IPS-15b (cell line): ENCODE results near the gene CHCHD6.

Source experiments
- H3K27me3 ChIP-seq: one replicate; pipeline ENCODE4 v1.6.1; 2013; ENCODE audit warnings: low read length; ENCODE audit not compliant: control insufficient read depth, insufficient read depth
- H3K36me3 ChIP-seq: one replicate; pipeline ENCODE4 v1.6.1; 2013; ENCODE audit warnings: low read length; ENCODE audit not compliant: control insufficient read depth, insufficient read depth
- H3K4me1 ChIP-seq: one replicate; pipeline ENCODE4 v1.6.1; 2013; ENCODE audit warnings: mild to moderate bottlenecking, low read length; ENCODE audit not compliant: control insufficient read depth, insufficient read depth
- H3K4me3 ChIP-seq: one replicate; pipeline ENCODE4 v1.5.1; 2013; ENCODE audit warnings: low read depth, low read length
- H3K9ac ChIP-seq: one replicate; pipeline ENCODE4 v1.6.1; 2013; ENCODE audit warnings: low read depth, mild to moderate bottlenecking, low read length
- H3K9me3 ChIP-seq: one replicate; pipeline ENCODE4 v1.6.1; 2013; ENCODE audit warnings: mild to moderate bottlenecking, low read length; ENCODE audit not compliant: control insufficient read depth, insufficient read depth

The CHCHD6 gene, protein sequence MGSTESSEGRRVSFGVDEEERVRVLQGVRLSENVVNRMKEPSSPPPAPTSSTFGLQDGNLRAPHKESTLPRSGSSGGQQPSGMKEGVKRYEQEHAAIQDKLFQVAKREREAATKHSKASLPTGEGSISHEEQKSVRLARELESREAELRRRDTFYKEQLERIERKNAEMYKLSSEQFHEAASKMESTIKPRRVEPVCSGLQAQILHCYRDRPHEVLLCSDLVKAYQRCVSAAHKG

DNA sequence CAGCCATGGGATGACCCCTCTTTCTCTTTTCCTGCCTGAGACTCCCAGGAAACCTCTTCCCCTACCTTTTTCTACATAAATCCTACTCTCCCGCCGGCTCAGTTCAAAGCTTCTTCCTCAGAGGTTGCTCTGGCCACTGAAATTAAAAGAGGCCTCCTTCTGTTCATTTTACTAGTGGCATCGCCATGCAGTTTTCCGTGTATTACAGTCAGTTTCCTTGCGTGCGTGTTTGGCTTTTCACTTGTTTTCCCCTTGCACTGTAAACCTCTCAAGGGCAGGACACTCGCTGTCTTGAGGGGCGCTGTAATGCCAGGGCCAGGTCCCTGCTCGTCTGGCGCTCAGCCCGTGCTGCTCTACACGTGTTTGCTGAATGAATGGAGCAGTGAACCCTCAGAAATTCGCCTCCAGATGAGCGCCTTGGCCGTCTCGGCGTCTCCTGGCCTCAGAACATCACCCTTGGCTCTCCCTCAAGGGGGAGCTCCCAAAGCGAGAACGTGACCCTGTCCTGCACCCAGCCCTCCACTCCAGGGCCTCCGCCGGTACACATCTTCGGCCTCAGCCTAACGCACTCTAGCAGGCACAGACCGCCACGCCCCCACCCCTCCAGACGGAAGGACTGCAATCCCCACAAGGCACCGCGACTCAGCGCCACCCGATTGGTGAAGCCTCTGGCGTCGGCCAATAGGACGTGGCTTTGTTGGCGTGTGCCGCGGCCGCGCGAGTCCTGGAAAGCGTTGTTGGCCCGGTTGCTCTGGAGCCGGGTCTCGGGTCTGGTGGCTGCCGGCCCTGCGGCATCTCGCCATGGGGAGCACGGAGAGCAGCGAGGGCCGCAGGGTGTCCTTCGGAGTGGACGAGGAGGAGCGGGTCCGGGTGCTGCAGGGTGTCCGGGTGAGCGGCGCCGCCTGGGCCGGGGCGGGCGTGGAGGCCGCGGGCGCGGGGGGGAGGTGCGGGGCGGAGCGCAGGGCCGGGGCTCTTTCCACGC is at the start of gene CHCHD6:
Gene CHCHD6 (plus strand): TSS at position 729 of the 982 bp plus-strand sequence. CDS start 73 bp downstream, at position 802.
- peaks cover 28% of the 10 kb centered on the region for H3K27me3 ChIP-seq
- H3K4me1 ChIP-seq: no peaks in the 10 kb centered on the region
- no peaks in the 10 kb centered on the region for H3K36me3 ChIP-seq
- peak within 1 kb of the TSS; percentile 72 for H3K4me3 ChIP-seq
- H3K9ac ChIP-seq: peak within 1 kb of the TSS; percentile 61
- no peaks in the 10 kb centered on the region for H3K9me3 ChIP-seq

DNA sequence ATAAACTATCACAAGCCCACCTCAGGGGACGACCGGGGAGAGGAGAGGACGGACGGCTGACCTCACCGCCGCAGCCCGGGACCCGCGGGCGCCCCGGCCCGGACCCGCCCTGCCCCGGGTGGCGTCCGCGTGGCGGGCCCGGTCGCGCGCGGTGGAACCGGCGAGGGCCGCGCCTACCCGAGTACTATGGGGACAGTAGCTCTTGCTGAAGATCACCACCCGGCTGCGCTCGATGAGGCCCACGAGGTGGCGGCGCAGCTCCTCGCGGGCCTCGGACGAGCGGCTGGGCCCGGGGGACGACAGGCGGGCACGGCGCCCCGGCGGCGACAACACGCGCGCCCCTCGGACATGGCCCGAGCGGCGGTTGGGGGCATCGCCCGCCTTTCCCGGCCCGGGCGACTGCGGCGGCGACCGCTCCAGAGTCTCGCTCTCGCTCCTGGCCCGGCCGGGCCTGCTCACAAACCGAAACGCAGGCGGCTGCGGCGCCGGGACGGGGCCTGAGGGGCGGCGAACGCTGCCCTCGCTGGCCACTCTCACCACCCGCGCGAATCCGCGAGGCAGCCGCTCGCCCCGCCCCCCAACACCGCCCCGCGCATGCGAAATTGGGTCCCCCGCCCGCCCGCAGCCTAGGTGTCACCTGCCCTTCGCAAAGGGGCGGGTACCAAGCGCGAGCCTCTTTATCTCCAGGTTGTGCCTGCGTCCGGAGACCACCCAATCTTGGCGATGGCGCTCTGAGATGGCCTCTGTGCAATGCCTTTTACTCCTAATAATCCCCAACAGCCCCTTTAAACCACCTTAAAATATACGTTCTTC is 49.3 kb upstream of the CHCHD6 start, which contains the start of gene TXNRD3:
Gene TXNRD3 (minus strand): TSS at position 554 of the 813 bp plus-strand sequence.
- Histone ChIP-seq H3K9ac (no peak within 1 kb of the TSS), H3K4me3 (peak within 1 kb of the TSS; percentile 45), H3K27me3 (peaks cover 38% of the 10 kb centered on the region), H3K9me3 (no peaks in the 10 kb centered on the region), H3K36me3 (no peaks in the 10 kb centered on the region), H3K4me1 (no peaks in the 10 kb centered on the region)

DNA sequence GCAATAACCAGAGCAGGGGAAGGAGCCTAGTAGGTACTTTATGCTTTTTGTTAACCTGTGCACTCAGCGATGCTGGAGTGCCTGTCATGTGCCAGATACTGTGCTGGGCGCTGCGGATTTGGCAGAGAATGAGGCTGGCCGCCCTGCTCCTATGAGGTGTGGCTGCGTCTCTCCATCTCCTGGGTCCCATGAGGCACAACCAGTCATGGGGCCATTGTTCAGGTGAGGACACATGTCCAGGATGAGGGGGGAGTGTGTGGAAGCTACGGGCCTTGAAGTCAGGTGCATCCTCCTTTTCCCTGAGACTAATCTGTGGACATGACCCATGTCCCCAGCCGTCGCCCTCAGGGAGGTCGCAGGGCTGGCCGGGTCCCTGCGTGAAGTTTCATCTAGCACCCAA is 48.2 kb upstream of the CHCHD6 start:
- H3K4me3 ChIP-seq: no peak overlapping the region
- H3K4me1 ChIP-seq: no peaks in the 10 kb centered on the region
- no peaks in the 10 kb centered on the region for H3K36me3 ChIP-seq
- H3K9ac ChIP-seq: no peak overlapping the region
- peaks cover 38% of the 10 kb centered on the region for H3K27me3 ChIP-seq
- H3K9me3 ChIP-seq: no peaks in the 10 kb centered on the region

DNA sequence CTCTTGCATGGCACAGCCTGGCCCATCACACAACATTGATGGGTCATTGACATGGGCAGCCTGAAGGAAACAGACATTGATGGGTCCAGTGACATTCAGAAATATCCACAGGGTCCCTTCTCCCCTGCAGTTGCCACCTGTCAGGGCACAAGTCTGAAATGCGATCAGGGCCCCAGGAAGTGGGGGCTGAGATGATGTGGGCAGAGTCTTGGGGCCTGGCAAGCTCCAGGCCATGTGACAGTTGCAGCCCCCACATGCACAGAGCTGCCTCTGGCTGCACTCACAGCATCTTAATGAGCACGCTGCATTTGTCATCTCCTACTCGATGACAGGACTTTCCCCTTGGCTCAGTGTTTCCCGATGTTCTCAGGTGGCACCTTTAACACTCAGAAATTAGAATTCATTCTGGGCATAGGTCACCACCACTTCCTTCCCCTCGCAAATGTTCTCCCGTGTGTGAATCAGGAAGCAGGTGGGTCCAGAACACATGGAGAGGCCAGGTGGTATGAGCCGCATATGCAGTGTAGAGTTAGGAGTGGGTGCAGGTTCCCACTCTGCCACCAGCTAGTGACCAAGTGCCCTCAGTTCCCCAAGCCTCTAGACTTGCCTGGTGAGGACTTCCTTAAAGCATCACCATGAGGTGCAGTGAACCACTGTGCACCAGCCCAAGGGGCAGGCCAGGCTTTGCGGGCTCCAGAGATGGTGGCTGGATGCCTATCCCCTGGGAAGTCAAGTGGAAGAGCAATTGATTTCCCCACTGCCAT is 47.5 kb upstream of the CHCHD6 start:
- H3K36me3 ChIP-seq: no peaks in the 10 kb centered on the region
- H3K27me3 ChIP-seq: peaks cover 38% of the 10 kb centered on the region
- H3K9ac ChIP-seq: no peak overlapping the region
- no peaks in the 10 kb centered on the region for H3K4me1 ChIP-seq
- H3K9me3 ChIP-seq: no peaks in the 10 kb centered on the region
- H3K4me3 ChIP-seq: no peak overlapping the region

DNA sequence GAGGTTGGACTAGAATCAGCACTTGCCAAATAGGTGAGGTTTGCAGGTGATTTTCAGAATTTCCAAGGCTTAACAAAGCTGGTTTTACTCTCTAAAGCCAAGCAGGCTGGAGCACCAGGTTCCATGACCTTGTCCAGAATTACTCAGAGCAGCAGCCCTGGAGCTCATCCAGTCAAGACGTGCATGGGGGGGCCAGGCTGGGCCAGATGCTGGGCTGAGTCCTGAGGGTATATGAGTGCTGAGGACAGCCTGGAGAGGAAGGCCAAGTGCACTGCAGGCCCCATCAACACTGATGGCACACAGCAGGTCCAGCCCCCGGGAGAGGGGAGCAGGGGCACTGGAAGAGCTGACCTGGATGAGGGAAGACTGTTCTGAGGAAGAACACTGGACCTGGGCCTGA is 46.1 kb upstream of the CHCHD6 start:
- H3K9ac ChIP-seq: no peak overlapping the region
- peaks cover 32% of the 10 kb centered on the region for H3K27me3 ChIP-seq
- no peaks in the 10 kb centered on the region for H3K9me3 ChIP-seq
- no peak overlapping the region for H3K4me3 ChIP-seq
- H3K4me1 ChIP-seq: no peaks in the 10 kb centered on the region
- H3K36me3 ChIP-seq: no peaks in the 10 kb centered on the region

DNA sequence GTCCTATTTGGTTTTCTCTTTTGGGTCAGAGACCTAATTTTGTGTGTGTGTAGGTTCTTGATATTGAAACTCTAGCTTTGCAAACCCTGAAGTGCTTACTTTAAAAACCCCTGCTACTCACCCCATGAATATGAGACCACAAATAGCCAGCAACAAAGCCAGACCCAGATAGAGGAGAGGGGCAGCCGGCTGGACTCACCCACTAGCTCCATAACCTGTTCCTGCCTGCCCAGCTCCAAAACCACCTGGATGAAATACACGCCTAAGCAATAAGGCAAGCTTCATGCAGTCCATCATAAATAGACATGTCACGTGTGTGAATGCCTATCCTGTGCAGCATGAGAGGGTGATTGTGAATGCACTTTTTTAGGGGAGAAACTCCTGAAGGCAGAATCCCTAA is 45.5 kb upstream of the CHCHD6 start:
- H3K4me3 ChIP-seq: no peak overlapping the region
- H3K9ac ChIP-seq: no peak overlapping the region
- peaks cover 25% of the 10 kb centered on the region for H3K27me3 ChIP-seq
- H3K36me3 ChIP-seq: no peaks in the 10 kb centered on the region
- H3K9me3 ChIP-seq: no peaks in the 10 kb centered on the region
- H3K4me1 ChIP-seq: no peaks in the 10 kb centered on the region

DNA sequence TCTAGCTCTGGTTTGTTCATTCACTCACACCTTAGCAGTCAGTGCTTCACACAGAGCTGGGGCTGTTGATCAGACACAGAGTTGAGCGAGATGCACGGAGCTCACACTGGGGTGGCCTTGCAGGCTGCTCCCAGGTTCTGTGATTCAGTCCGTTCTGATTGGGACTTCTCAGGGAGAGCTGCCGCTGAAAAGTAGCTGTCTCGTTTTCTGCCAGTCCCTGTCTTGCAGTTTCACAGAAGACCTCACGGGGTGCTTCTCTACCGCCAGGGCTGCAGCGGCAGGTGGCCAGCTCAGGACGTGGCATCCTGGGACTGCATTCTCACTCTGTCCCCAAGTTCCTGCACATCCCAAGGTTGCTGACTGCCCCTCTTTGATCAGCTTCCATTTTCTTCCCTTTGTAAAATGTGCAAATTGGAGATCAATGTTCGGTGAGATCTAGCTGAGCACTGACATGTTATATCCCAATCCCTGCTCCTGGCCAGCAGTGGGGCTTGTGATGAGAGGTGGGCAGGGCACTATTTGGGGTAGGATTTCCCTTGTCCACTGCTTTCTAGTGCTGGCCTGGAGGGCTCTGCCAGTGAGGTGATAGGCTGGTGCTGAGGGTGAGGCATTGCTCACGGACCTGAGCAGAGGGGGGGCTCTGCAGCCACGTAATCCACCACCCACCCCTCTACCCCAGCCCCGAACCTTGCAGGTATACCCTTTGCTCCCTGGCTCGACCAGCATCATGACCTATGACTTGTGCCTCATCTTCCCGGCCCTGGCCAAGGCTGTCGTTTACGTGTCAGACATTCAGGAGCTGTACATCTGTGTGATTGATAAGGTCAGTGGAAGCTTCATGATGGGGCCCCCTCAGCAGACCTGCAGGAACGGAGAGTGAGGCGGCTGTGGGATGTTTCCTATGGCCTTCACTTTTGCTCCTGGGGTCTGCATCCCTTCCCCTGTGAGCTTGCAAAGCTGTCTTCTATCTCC is 43.8 kb upstream of the CHCHD6 start:
- peaks cover 14% of the 10 kb centered on the region for H3K27me3 ChIP-seq

DNA sequence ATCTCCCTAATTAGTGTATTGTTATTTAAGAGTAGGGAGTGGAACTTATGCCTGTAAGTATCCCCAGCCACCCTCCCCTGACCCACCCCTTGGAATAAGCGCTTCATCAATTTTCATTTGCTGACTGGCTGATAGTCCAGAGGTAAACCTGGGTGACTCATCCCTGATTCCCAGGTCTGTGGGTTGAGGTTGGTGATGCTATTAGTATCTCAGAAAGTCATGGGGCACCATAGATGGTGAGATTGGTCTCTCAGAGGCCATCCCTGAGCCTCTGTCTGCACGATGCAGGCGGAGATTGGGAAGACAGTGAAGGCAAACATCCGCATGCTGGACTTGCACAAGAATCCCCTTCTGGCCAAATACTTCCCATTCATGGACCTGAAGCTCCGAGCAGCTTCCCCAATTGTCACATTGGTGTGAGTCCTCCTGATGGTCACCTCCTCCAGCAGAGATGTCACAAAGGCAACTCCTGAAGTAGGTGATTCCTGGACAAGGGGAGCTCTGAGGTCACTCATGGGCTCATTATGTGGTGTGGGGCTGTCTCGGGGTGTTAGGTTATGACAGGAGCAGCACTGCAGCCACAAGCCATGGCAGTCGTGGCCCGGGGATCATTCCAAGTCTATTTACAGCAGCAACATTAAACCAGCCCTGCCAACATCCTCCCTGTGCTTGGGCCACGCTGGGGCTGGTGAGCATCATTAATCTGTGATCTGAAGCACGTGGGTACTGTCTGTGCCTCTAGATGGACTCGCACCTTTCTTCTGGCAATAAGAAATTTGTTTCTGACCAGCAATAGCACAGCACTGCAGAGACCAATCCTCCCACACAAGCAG is 42.3 kb upstream of the CHCHD6 start:
- Histone ChIP-seq H3K4me1 (no peaks in the 10 kb centered on the region), H3K9ac (no peak overlapping the region), H3K27me3 (peaks cover 1% of the 10 kb centered on the region), H3K36me3 (no peaks in the 10 kb centered on the region), H3K4me3 (no peak overlapping the region), H3K9me3 (no peaks in the 10 kb centered on the region)

More for the DNA sequence above, 43.8 kb upstream of the CHCHD6 start:
- no peak overlapping the region for H3K4me3 ChIP-seq
- no peaks in the 10 kb centered on the region for H3K9me3 ChIP-seq
- no peaks in the 10 kb centered on the region for H3K36me3 ChIP-seq
- H3K4me1 ChIP-seq: no peaks in the 10 kb centered on the region
- H3K9ac ChIP-seq: no peak overlapping the region

DNA sequence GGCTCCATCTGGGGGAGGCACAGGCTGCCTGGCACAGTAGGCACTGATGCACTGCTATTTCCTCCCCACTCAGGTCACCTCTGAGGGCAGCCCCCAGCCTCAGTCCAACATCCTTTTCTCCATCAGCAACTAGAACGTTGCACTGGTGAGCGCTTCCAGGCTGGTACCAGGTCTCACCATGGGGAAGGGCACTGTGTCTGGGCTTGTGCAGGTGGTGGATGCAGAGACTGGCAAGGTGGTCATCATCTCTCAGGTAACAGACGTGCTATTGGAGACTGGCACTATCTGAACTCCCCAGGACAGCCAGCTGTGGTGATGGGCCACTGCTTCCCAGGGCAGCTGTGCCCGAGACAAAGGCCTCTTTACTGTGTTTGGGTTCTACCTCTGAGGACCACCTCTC is 40.8 kb upstream of the CHCHD6 start:
- H3K4me3 ChIP-seq: no peak overlapping the region
- H3K36me3 ChIP-seq: no peaks in the 10 kb centered on the region
- H3K9me3 ChIP-seq: no peaks in the 10 kb centered on the region
- H3K9ac ChIP-seq: no peak overlapping the region
- H3K27me3 ChIP-seq: no peaks in the 10 kb centered on the region
- H3K4me1 ChIP-seq: no peaks in the 10 kb centered on the region

DNA sequence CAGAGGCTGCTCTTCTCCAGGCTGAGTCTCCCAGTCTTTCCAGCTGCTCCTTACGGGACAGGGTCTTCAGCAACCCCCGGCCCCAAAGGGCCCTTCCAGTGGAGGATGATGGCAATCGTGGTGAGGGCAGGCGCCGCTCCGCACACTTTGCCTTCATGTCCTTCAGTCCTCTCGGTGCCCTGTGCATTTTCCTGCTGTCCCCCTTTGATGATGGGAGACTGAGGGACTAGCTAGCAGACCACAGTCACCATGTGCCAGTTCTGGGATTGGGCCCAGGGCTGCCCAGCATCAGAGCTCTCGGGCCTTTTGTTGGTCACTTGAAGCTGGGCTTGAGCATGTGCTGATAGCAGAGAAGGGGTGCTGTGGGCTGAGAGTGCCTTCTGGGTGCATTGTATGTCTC is 40.3 kb upstream of the CHCHD6 start:
- Histone ChIP-seq H3K9ac (no peak overlapping the region), H3K4me3 (no peak overlapping the region), H3K4me1 (no peaks in the 10 kb centered on the region), H3K9me3 (no peaks in the 10 kb centered on the region), H3K27me3 (no peaks in the 10 kb centered on the region), H3K36me3 (no peaks in the 10 kb centered on the region)
